K562 (cell line): ENCODE data around the gene ABCC11. TPM values are rescaled to one million over a fixed set of nuclear protein-coding genes. Genes with fewer than 3 reads are reported as not detected.

Source experiments
- ARNT ChIP-seq, 2 experiments: fragments of 450-650 bp; IDR thresholded peaks; 2 replicates each; pipeline ENCODE4 v1.6.1; 2016; ENCODE audit warnings: mild to moderate bottlenecking in 1 of 2
- CCNT2 ChIP-seq: IDR thresholded peaks from 2 replicates; pipeline ENCODE4 v1.6.1; 2011; ENCODE audit warnings: borderline replicate concordance, low read depth, mild to moderate bottlenecking, moderate library complexity, mixed read lengths, low read length; ENCODE audit not compliant: insufficient read length; ENCODE audit errors: extremely low read depth
- ELF1 ChIP-seq: fragments of 200-800 bp; sonication (Bioruptor generic); IDR thresholded peaks from 2 replicates; pipeline ENCODE4 v1.6.1; 2016; ENCODE audit warnings: missing genetic modification characterization, missing compliant biosample characterization
- ESRRB ChIP-seq: fragments of 250-450 bp; sonication (Bioruptor Pico); IDR thresholded peaks from 2 replicates; pipeline ENCODE4 v1.5.0; 2020; ENCODE audit warnings: mild to moderate bottlenecking, moderate library complexity, borderline replicate concordance
- FIP1L1 ChIP-seq: fragments of 200-400 bp; formaldehyde crosslinking; IDR thresholded peaks from 2 replicates; pipeline ENCODE4 v1.6.1; 2018; ENCODE audit warnings: mild to moderate bottlenecking, low read depth, low read length; ENCODE audit not compliant: poor library complexity, severe bottlenecking
- GATAD2B ChIP-seq: fragments of 450-650 bp; IDR thresholded peaks from 2 replicates; pipeline ENCODE4 v1.6.1; 2017; ENCODE audit warnings: mild to moderate bottlenecking, borderline replicate concordance
- MTA1 ChIP-seq: fragments of 450-650 bp; IDR thresholded peaks from 2 replicates; pipeline ENCODE4 v1.6.1; 2017; ENCODE audit warnings: borderline replicate concordance
- NR2C2 ChIP-seq, 2 experiments: fragments of 200-800 bp in 1 of 2; sonication (Bioruptor generic) in 1 of 2; sonication (generic) in 1 of 2; formaldehyde crosslinking in 1 of 2; IDR thresholded peaks; 2 replicates each; pipeline versions ENCODE4 v1.6.1 to v1.8.0; 2016 to 2022; ENCODE audit warnings: mild to moderate bottlenecking in 1 of 2, missing compliant biosample characterization in 1 of 2, missing genetic modification characterization in 1 of 2, missing genetic modification reagents in 1 of 2
- NR3C1 ChIP-seq: sonication (generic); formaldehyde crosslinking; IDR thresholded peaks from 2 replicates; pipeline ENCODE4 v1.8.1; 2022; ENCODE audit warnings: missing genetic modification reagents
- POLR2AphosphoS5 ChIP-seq: IDR thresholded peaks from 2 replicates; pipeline ENCODE4 v1.6.1; 2011; ENCODE audit warnings: mild to moderate bottlenecking, low read depth, low read length, moderate library complexity; ENCODE audit not compliant: control insufficient read depth, insufficient read depth
- PTTG1 ChIP-seq: fragments of 450-650 bp; IDR thresholded peaks from 2 replicates; pipeline ENCODE4 v1.6.1; 2016; ENCODE audit warnings: low read depth, mild to moderate bottlenecking, missing genetic modification characterization, missing compliant biosample characterization
- SETDB1 ChIP-seq: IDR thresholded peaks from one replicate; pipeline ENCODE4 v1.6.1; 2012; ENCODE audit warnings: low read length, control low read depth, inconsistent platforms
- SIN3A ChIP-seq, 2 experiments: fragments of 150-350 bp in 1 of 2; IDR thresholded peaks; 2 replicates each; pipeline ENCODE4 v1.6.1; 2011 to 2016; ENCODE audit warnings: borderline replicate concordance in 2 of 2, low read depth in 2 of 2, low read length in 2 of 2, mild to moderate bottlenecking in 2 of 2, moderate library complexity in 2 of 2; ENCODE audit not compliant: control insufficient read depth in 1 of 2
- TSC22D4 ChIP-seq: fragments of 450-650 bp; IDR thresholded peaks from 2 replicates; pipeline ENCODE4 v1.6.1; 2016; ENCODE audit warnings: missing genetic modification characterization, missing biosample characterization, control low read depth
- ZBTB7A ChIP-seq: IDR thresholded peaks from 2 replicates; pipeline ENCODE4 v1.6.1; 2011; ENCODE audit warnings: low read depth, mild to moderate bottlenecking, low read length, moderate library complexity, borderline replicate concordance; ENCODE audit not compliant: control insufficient read depth
- ZZZ3 ChIP-seq: fragments of 450-650 bp; IDR thresholded peaks from 2 replicates; pipeline ENCODE4 v1.6.1; 2016; ENCODE audit warnings: antibody characterized with exemption, mild to moderate bottlenecking, moderate library complexity
- polyA plus RNA-seq, 8 experiments: library from polyadenylated mRNA; depleted of rRNA in 4 of 8; stranded (reverse) in 5 of 8; unstranded in 3 of 8; fragments of >200 nt; fragmentation: Nextera tagmentation in 2 of 8; fragmentation: Illumina TruSeq in 1 of 8; extraction: Ambion mirVana in 2 of 8; extraction: Trizol in 1 of 8; gene quantifications; 2 replicates each; pipeline versions ENCODE4 v1.2.1 to v1.2.3, GENCODE V29; 2011 to 2014; ENCODE audit warnings: inconsistent platforms in 1 of 8, missing spikeins in 1 of 8
- total RNA-seq, 7 experiments: library from RNA; depleted of rRNA in 6 of 7; stranded (reverse); fragments of >200 nt in 6 of 7; fragmentation: Illumina TruSeq in 2 of 7; extraction: Trizol in 2 of 7; gene quantifications; 2 replicates each; pipeline versions ENCODE4 v1.2.1 to v1.2.3, GENCODE V29; 2011 to 2021; ENCODE audit warnings: low replicate concordance in 1 of 7
- TF ChIP-seq, protein P1 (sequence below), 3 experiments: IDR thresholded peaks in 2 of 3; conservative IDR thresholded peaks in 1 of 3; 2 replicates each; pipeline ENCODE4 v1.5.1; 2011 to 2012; ENCODE audit warnings: low read length in 3 of 3, mild to moderate bottlenecking in 3 of 3, control low read depth in 2 of 3, improper control_type of control experiment in 1 of 3, inconsistent platforms in 1 of 3, low read depth in 1 of 3, mixed read lengths in 1 of 3, moderate library complexity in 1 of 3; ENCODE audit not compliant: insufficient read depth in 2 of 3
- TF ChIP-seq, protein P2 (sequence below): fragments of 250-450 bp; sonication (Bioruptor Pico); IDR thresholded peaks from 2 replicates; pipeline ENCODE4 v1.5.0; 2022; ENCODE audit warnings: mild to moderate bottlenecking
- TF ChIP-seq, protein P3 (sequence below): fragments of 250-450 bp; sonication (Bioruptor Pico); IDR thresholded peaks from 2 replicates; pipeline ENCODE4 v1.4.0; 2020; ENCODE audit warnings: mild to moderate bottlenecking, moderate library complexity

The ABCC11 gene
- total and polyA plus RNA-seq, 9 of the 15 experiments (the other 6 are each of a cell fraction or from before 2014, with no cell fraction given) = 0.04 to 0.14 (median 0.04) TPM; not detected in 6

DNA sequence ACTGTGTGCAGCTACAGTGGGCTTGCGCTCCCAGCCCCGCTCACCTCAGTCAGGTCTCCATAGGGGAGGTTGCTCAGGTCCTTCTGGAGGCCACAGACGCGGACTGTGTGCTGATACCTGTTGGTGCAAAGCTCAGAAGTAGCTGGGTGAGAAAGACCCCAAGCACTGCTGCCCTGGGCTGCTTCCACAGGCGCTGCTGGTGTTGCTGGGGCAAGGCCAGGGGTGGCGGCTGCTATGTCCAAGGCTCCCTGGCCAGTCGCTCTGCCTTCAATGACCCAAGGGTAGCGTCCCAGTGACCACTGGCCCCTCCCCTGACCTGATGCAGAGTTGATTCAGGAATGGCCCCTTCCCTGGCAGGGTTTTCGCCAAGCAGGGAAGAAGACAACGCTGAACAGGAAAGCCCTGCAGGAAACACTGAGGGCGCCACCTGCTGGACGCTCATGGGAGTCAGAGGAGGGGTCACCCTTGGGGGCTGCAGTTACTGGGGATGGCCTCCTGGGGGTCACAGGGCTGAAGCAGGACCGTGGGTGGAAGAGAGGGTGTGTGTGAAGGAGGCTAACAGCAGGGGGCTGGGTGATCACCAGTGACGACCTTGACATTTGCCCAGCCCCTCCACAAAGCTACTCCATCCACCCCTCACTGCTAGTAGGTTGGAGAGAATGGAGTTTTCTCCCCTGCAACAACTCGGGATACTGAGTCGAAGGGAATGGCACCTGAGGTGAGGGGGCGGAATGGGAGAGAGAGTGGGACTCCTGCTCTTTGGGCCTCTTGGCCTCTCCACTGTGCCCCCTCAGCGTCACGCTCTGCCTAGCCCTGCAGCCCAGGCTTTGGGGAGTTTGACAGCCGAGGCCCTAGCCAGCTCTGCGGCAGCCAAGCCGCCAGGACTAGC lies 129.9 kb downstream of the ABCC11 start (continued):
- TF ChIP-seq, protein P1, sequence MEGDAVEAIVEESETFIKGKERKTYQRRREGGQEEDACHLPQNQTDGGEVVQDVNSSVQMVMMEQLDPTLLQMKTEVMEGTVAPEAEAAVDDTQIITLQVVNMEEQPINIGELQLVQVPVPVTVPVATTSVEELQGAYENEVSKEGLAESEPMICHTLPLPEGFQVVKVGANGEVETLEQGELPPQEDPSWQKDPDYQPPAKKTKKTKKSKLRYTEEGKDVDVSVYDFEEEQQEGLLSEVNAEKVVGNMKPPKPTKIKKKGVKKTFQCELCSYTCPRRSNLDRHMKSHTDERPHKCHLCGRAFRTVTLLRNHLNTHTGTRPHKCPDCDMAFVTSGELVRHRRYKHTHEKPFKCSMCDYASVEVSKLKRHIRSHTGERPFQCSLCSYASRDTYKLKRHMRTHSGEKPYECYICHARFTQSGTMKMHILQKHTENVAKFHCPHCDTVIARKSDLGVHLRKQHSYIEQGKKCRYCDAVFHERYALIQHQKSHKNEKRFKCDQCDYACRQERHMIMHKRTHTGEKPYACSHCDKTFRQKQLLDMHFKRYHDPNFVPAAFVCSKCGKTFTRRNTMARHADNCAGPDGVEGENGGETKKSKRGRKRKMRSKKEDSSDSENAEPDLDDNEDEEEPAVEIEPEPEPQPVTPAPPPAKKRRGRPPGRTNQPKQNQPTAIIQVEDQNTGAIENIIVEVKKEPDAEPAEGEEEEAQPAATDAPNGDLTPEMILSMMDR (IDR thresholded peaks at IDR 0.05 in 2 of 3, conservative IDR thresholded peaks at IDR 0.05 in 1 of 3; ENCODE audit: insufficient read depth in 2 of 3, low read depth in 1 of 3, low read length in 3 of 3) = peak; percentile 96 to 99 (median 98)
- TF ChIP-seq, protein P2, sequence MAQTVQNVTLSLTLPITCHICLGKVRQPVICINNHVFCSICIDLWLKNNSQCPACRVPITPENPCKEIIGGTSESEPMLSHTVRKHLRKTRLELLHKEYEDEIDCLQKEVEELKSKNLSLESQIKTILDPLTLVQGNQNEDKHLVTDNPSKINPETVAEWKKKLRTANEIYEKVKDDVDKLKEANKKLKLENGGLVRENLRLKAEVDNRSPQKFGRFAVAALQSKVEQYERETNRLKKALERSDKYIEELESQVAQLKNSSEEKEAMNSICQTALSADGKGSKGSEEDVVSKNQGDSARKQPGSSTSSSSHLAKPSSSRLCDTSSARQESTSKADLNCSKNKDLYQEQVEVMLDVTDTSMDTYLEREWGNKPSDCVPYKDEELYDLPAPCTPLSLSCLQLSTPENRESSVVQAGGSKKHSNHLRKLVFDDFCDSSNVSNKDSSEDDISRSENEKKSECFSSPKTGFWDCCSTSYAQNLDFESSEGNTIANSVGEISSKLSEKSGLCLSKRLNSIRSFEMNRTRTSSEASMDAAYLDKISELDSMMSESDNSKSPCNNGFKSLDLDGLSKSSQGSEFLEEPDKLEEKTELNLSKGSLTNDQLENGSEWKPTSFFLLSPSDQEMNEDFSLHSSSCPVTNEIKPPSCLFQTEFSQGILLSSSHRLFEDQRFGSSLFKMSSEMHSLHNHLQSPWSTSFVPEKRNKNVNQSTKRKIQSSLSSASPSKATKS (CRISPR knock-in tag) = no peak
- TF ChIP-seq, protein P3, sequence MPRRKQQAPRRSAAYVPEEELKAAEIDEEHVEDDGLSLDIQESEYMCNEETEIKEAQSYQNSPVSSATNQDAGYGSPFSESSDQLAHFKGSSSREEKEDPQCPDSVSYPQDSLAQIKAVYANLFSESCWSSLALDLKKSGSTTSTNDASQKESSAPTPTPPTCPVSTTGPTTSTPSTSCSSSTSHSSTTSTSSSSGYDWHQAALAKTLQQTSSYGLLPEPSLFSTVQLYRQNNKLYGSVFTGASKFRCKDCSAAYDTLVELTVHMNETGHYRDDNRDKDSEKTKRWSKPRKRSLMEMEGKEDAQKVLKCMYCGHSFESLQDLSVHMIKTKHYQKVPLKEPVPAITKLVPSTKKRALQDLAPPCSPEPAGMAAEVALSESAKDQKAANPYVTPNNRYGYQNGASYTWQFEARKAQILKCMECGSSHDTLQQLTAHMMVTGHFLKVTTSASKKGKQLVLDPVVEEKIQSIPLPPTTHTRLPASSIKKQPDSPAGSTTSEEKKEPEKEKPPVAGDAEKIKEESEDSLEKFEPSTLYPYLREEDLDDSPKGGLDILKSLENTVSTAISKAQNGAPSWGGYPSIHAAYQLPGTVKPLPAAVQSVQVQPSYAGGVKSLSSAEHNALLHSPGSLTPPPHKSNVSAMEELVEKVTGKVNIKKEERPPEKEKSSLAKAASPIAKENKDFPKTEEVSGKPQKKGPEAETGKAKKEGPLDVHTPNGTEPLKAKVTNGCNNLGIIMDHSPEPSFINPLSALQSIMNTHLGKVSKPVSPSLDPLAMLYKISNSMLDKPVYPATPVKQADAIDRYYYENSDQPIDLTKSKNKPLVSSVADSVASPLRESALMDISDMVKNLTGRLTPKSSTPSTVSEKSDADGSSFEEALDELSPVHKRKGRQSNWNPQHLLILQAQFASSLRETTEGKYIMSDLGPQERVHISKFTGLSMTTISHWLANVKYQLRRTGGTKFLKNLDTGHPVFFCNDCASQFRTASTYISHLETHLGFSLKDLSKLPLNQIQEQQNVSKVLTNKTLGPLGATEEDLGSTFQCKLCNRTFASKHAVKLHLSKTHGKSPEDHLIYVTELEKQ (CRISPR knock-in tag) = no peak
- TF ChIP-seq CCNT2 (no peak), TSC22D4 (tag) (no peak), NR2C2 (CRISPR knock-in tag; IDR thresholded peaks at IDR 0.05) (no peak), NR2C2 (tag; IDR thresholded peaks at IDR 0.05) (no peak), MTA1 (no peak), GATAD2B (no peak), ARNT (IDR thresholded peaks at IDR 0.05) (no peak), SIN3A (IDR thresholded peaks at IDR 0.05; ENCODE audit: borderline replicate concordance in 2 of 2, control insufficient read depth in 1 of 2, low read depth in 2 of 2, low read length in 2 of 2) (no peak), NR3C1 (CRISPR knock-in tag) (no peak), ESRRB (CRISPR knock-in tag) (no peak), ZBTB7A (peak; percentile 93), ZZZ3 (no peak), ELF1 (no peak), SETDB1 (no peak), PTTG1 (no peak), POLR2AphosphoS5 (no peak), FIP1L1 (no peak)
